H9 (cell line): ENCODE measurements around the gene DCHS1. TPM values are rescaled to one million over a fixed set of nuclear protein-coding genes. Genes with fewer than 3 reads are reported as not detected.

Experiments
- DNase-seq: peaks from one replicate; pipeline ENCODE4 v3.0.0-alpha.2; 2017
- H2AFZ ChIP-seq: one replicate; pipeline ENCODE4 v1.6.1; 2013; ENCODE audit warnings: mild to moderate bottlenecking, low read length, control low read depth, moderate library complexity
- H2AK5ac ChIP-seq: 2 replicates; pipeline ENCODE4 v1.6.1; 2013; ENCODE audit warnings: low read length, control low read depth, mixed read lengths; ENCODE audit not compliant: insufficient read length
- H2BK120ac ChIP-seq: one replicate; pipeline ENCODE4 v1.6.1; 2013; ENCODE audit warnings: low read depth, mild to moderate bottlenecking, low read length, control low read depth, inconsistent platforms; ENCODE audit not compliant: poor library complexity, severe bottlenecking
- H2BK12ac ChIP-seq: 2 replicates; pipeline ENCODE4 v1.6.1; 2013; ENCODE audit warnings: low read length, control low read depth, mixed read lengths, low read depth; ENCODE audit not compliant: insufficient read length
- H2BK15ac ChIP-seq: 2 replicates; pipeline ENCODE4 v1.6.1; 2013; ENCODE audit warnings: low read depth, low read length, control low read depth
- H2BK20ac ChIP-seq: one replicate; pipeline ENCODE4 v1.6.1; 2013; ENCODE audit warnings: low read depth, mild to moderate bottlenecking, low read length, control low read depth, inconsistent platforms; ENCODE audit not compliant: poor library complexity, severe bottlenecking
- H2BK5ac ChIP-seq: 2 replicates; pipeline ENCODE4 v1.6.1; 2013; ENCODE audit warnings: low read length, control low read depth, mixed read lengths; ENCODE audit not compliant: insufficient read length
- H3K14ac ChIP-seq: 2 replicates; pipeline ENCODE4 v1.6.1; 2013; ENCODE audit warnings: low read length, control low read depth; ENCODE audit not compliant: insufficient read depth
- H3K18ac ChIP-seq: 2 replicates; pipeline ENCODE4 v1.6.1; 2013; ENCODE audit warnings: low read depth, mild to moderate bottlenecking, mixed read lengths, low read length, control low read depth; ENCODE audit not compliant: insufficient read length
- H3K23ac ChIP-seq: 2 replicates; pipeline ENCODE4 v1.6.1; 2013; ENCODE audit warnings: low read length, control low read depth, mixed read lengths, low read depth; ENCODE audit not compliant: insufficient read length
- H3K23me2 ChIP-seq: 2 replicates; pipeline ENCODE4 v1.6.1; 2013; ENCODE audit warnings: low read depth, mild to moderate bottlenecking, mixed read lengths, low read length, control low read depth; ENCODE audit not compliant: insufficient read length, poor library complexity, severe bottlenecking
- H3K27ac ChIP-seq: 2 replicates; pipeline ENCODE4 v1.5.1; 2013; ENCODE audit warnings: low read length, control low read depth, mixed read lengths, low read depth; ENCODE audit not compliant: insufficient read length
- H3K27me3 ChIP-seq: 2 replicates; pipeline ENCODE4 v1.6.1; 2013; ENCODE audit warnings: low read length, control low read depth, inconsistent platforms; ENCODE audit not compliant: insufficient read depth
- H3K4ac ChIP-seq: 2 replicates; pipeline ENCODE4 v1.6.1; 2013; ENCODE audit warnings: low read depth, mild to moderate bottlenecking, control low read depth, inconsistent platforms, low read length, moderate library complexity
- H3K4me1 ChIP-seq: 2 replicates; pipeline ENCODE4 v1.6.1; 2013; ENCODE audit warnings: low read length, control low read depth, inconsistent platforms; ENCODE audit not compliant: insufficient read depth
- H3K4me2 ChIP-seq: 2 replicates; pipeline ENCODE4 v1.6.1; 2013; ENCODE audit warnings: low read length, control low read depth, mixed read lengths; ENCODE audit not compliant: insufficient read length, insufficient read depth
- H3K56ac ChIP-seq: 2 replicates; pipeline ENCODE4 v1.6.1; 2013; ENCODE audit warnings: low read depth, mild to moderate bottlenecking, mixed read lengths, low read length, control low read depth; ENCODE audit not compliant: insufficient read length
- H3K79me1 ChIP-seq: 2 replicates; pipeline ENCODE4 v1.6.1; 2013; ENCODE audit warnings: low read depth, mild to moderate bottlenecking, moderate library complexity, low read length, control low read depth, inconsistent platforms; ENCODE audit not compliant: insufficient read depth, poor library complexity, severe bottlenecking
- H3K79me2 ChIP-seq: 2 replicates; pipeline ENCODE4 v1.6.1; 2013; ENCODE audit warnings: low read length, control low read depth, inconsistent platforms; ENCODE audit not compliant: insufficient read depth
- H3K9ac ChIP-seq: 2 replicates; pipeline ENCODE4 v1.6.1; 2013; ENCODE audit warnings: low read length, control low read depth, mixed read lengths; ENCODE audit not compliant: insufficient read length; ENCODE audit errors: extremely low read depth
- H3K9me3 ChIP-seq: one replicate; pipeline ENCODE4 v1.6.1; 2013; ENCODE audit warnings: low read depth, low read length, inconsistent platforms; ENCODE audit not compliant: control insufficient read depth
- H3T11ph ChIP-seq: one replicate; pipeline ENCODE4 v1.6.1; 2013; ENCODE audit warnings: mild to moderate bottlenecking, low read length, control low read depth, inconsistent platforms
- H4K20me1 ChIP-seq: one replicate; pipeline ENCODE4 v1.6.1; 2013; ENCODE audit not compliant: control insufficient read depth, insufficient read length, insufficient read depth
- H4K5ac ChIP-seq: 2 replicates; pipeline ENCODE4 v1.6.1; 2013; ENCODE audit warnings: low read depth, mild to moderate bottlenecking, mixed read lengths, low read length, control low read depth; ENCODE audit not compliant: insufficient read length
- H4K8ac ChIP-seq: replicated peaks from 2 replicates; pipeline ENCODE4 v1.6.1; 2013; ENCODE audit warnings: low read length, control low read depth, mixed read lengths, low read depth; ENCODE audit not compliant: insufficient read length
- H4K91ac ChIP-seq: 2 replicates; pipeline ENCODE4 v1.6.1; 2013; ENCODE audit warnings: low read depth, mild to moderate bottlenecking, moderate library complexity, mixed read lengths, low read length, control low read depth; ENCODE audit not compliant: insufficient read length
- H3K27ac Mint-ChIP-seq, 3 experiments: 2 replicates in 2 of 3; 3 replicates in 1 of 3; pipeline ENCODE4 v1.8.0; 2020 to 2021; ENCODE audit warnings: mixed read lengths in 3 of 3, mild to moderate bottlenecking in 1 of 3, moderate library complexity in 1 of 3
- H3K27me3 Mint-ChIP-seq: 2 replicates; pipeline ENCODE4 v1.8.0; 2021; ENCODE audit warnings: low read depth, mild to moderate bottlenecking, moderate library complexity, mixed read lengths
- H3K36me3 Mint-ChIP-seq, 3 experiments: 2 replicates in 2 of 3; 3 replicates in 1 of 3; pipeline ENCODE4 v1.8.0; 2020 to 2021; ENCODE audit warnings: low read depth in 3 of 3, mixed read lengths in 3 of 3; ENCODE audit not compliant: insufficient read depth in 1 of 3
- H3K4me1 Mint-ChIP-seq, 2 experiments: 2 replicates each; pipeline ENCODE4 v1.8.0; 2020; ENCODE audit warnings: mixed read lengths in 2 of 2
- H3K4me3 Mint-ChIP-seq, 2 experiments: 2 replicates in 1 of 2; 3 replicates in 1 of 2; pipeline ENCODE4 v1.8.0; 2020 to 2021; ENCODE audit warnings: mild to moderate bottlenecking in 2 of 2, mixed read lengths in 2 of 2, moderate library complexity in 1 of 2
- H3K9me3 Mint-ChIP-seq, 2 experiments: 2 replicates in 1 of 2; 3 replicates in 1 of 2; pipeline ENCODE4 v1.8.0; 2020; ENCODE audit warnings: mild to moderate bottlenecking in 2 of 2, mixed read lengths in 2 of 2, moderate library complexity in 1 of 2
- CTCF ChIP-seq: fragments of 200-600 bp; sonication (generic); conservative IDR thresholded peaks from 3 replicates; pipeline ENCODE4 v1.8.0; 2021; ENCODE audit warnings: antibody characterized with exemption, mild to moderate bottlenecking
- WGBS: extraction: QIAGEN DNeasy Blood & Tissue Kit; methylation state at CpG from one replicate; pipeline ENCODE4 v1.1.7; 2013; ENCODE audit warnings: missing lambda C conversion rate, low lambda C conversion rate, mixed read lengths; ENCODE audit not compliant: insufficient read length; ENCODE audit errors: extremely low coverage; 5-methylcytosine and 5-hydroxymethylcytosine counted together
- total RNA-seq: library from RNA; stranded (reverse); gene quantifications from 2 replicates; pipeline ENCODE4 v1.2.1, GENCODE V29; 2021

DCHS1 gene
- total RNA-seq, 1 experiment from 2014 or later = 12.5 TPM

- WGBS = no CpG with 5 or more reads among the region's 39 CpGs
- Histone ChIP-seq H4K20me1 (no peaks in the 10 kb centered on the region), H4K5ac (no peak overlapping the region), H2BK12ac (no peak overlapping the region), H3K27ac (no peak overlapping the region), H4K91ac (no peak overlapping the region), H3T11ph (no peak overlapping the region), H2BK120ac (no peak overlapping the region), H2AFZ (no peak overlapping the region), H3K4me2 (peak overlapping the region; percentile 75), H3K23me2 (peaks cover 12% of the 10 kb centered on the region), H3K4me1 (no peaks in the 10 kb centered on the region; the same call in 1 of the 2 replicates), H2BK5ac (no peak overlapping the region), H4K8ac (no peak overlapping the region), H3K4ac (no peak overlapping the region), H2AK5ac (no peak overlapping the region), H3K56ac (no peak overlapping the region), H3K27me3 (no peaks in the 10 kb centered on the region), H3K18ac (peak overlapping the region; percentile 84), H3K79me1 (no peaks in the 10 kb centered on the region), H3K79me2 (no peaks in the 10 kb centered on the region), H3K23ac (no peak overlapping the region), H3K9me3 (no peaks in the 10 kb centered on the region), H3K9ac (peak overlapping the region; percentile 75), H2BK20ac (no peak overlapping the region), H2BK15ac (no peak overlapping the region), H3K14ac (peak overlapping the region; percentile 87; the same call in 1 of the 2 replicates)
- H3K27ac Mint-ChIP-seq = peak overlapping the region; percentile 61 to 96 (median 90); a peak in 6 of 7 replicates
- TF ChIP-seq CTCF = no peak
- H3K4me3 Mint-ChIP-seq = peak overlapping the region; percentile 83 to 88
- no peaks in the 10 kb centered on the region for H3K9me3 Mint-ChIP-seq
- H3K4me1 Mint-ChIP-seq = peaks cover 20 to 21% of the 10 kb centered on the region in 2 experiments
- DNase-seq = peak; percentile 27
- peaks cover 33 to 58% (median 57%) of the 10 kb centered on the region in 3 experiments; a peak in 6 of 7 replicates for H3K36me3 Mint-ChIP-seq
- no peaks in the 10 kb centered on the region; the same call in 1 of the 2 replicates for H3K27me3 Mint-ChIP-seq
Observed at GRCh38 chr11:6611092-6611962, 44.3 kb downstream of the DCHS1 start.
